ENCODE data around the gene PTGS1.

Gene PTGS1

GRCh38 chr9:122376796-122377195 is 6.0 kb downstream of the PTGS1 start:
- no peak for DNase-seq

- DNase-seq = no peak
These were observed 6.7 kb downstream of the PTGS1 start for GRCh38 chr9:122377241-122378164.

GRCh38 chr9:122378236-122378635 is 7.4 kb downstream of the PTGS1 start:
- DNase-seq = no peak

- DNase-seq = peak; percentile 6 to 16
These were observed 8.5 kb downstream of the PTGS1 start for GRCh38 chr9:122379340-122379739.

GRCh38 chr9:122380293-122380692 is 9.5 kb downstream of the PTGS1 start:
- no peak for DNase-seq

- DNase-seq = no peak
These were observed 10.6 kb downstream of the PTGS1 start for GRCh38 chr9:122381206-122381950.

- DNase-seq = no peak
These were observed 12.4 kb downstream of the PTGS1 start for GRCh38 chr9:122382901-122383850.

- no peak for DNase-seq
These were observed 13.2 kb downstream of the PTGS1 start for GRCh38 chr9:122383992-122384461.

GRCh38 chr9:122386311-122386872 is 15.6 kb downstream of the PTGS1 start:
- DNase-seq = no peak

GRCh38 chr9:122387536-122387935 is 16.7 kb downstream of the PTGS1 start:
- no peak for DNase-seq

GRCh38 chr9:122389195-122389594 is 18.4 kb downstream of the PTGS1 start:
- no peak for DNase-seq

- no peak for DNase-seq
These were observed 19.1 kb downstream of the PTGS1 start for GRCh38 chr9:122389799-122390481.

GRCh38 chr9:122392284-122392683 is 21.5 kb downstream of the PTGS1 start:
- no peak for DNase-seq

GRCh38 chr9:122392714-122393113 is 21.9 kb downstream of the PTGS1 start:
- DNase-seq = no peak

- DNase-seq = no peak
These were observed 22.6 kb downstream of the PTGS1 start for GRCh38 chr9:122393284-122393983.

GRCh38 chr9:122394265-122395125 is 23.7 kb downstream of the PTGS1 start:
- DNase-seq = no peak

GRCh38 chr9:122396614-122397148 is 25.9 kb downstream of the PTGS1 start:
- no peak for DNase-seq

- DNase-seq = no peak
These were observed 26.9 kb downstream of the PTGS1 start for GRCh38 chr9:122397749-122398148.

- DNase-seq = no peak
These were observed 27.6 kb downstream of the PTGS1 start for GRCh38 chr9:122398371-122398924.

Measured in activated CD4-positive, alpha-beta T cell treated with anti-CD3 and anti-CD28 coated beads, Interleukin-2, amount 50 U/mL, for 48 hours (primary cell).